HepG2 (cell line): Measurements from ENCODE around the gene COL18A1. TPM values are rescaled to one million over a fixed set of nuclear protein-coding genes. Genes with fewer than 3 reads are reported as not detected.
A peak's percentile ranks its signal among the peaks of the same experiment; 100 is the strongest.

Experiments used
- DR1 ChIP-seq: sonication (generic); formaldehyde crosslinking; IDR thresholded peaks from 2 replicates; pipeline ENCODE4 v1.8.0; 2021; ENCODE audit warnings: mild to moderate bottlenecking, missing genetic modification reagents, inconsistent platforms
- ELF3 ChIP-seq: IDR thresholded peaks from 2 replicates; pipeline ENCODE4 v1.6.1; 2016; ENCODE audit warnings: missing genetic modification reagents, missing compliant biosample characterization
- ETV5 ChIP-seq: IDR thresholded peaks from 2 replicates; pipeline ENCODE4 v1.6.1; 2018; ENCODE audit warnings: missing biosample characterization, missing genetic modification reagents, inconsistent platforms, borderline replicate concordance
- MLX ChIP-seq: IDR thresholded peaks from 2 replicates; pipeline ENCODE4 v1.6.1; 2016
- NFE2L2 ChIP-seq: fragments of 150-350 bp; IDR thresholded peaks from 2 replicates; pipeline ENCODE4 v1.6.1; 2014; ENCODE audit warnings: low read length
- PAF1 ChIP-seq: IDR thresholded peaks from 2 replicates; pipeline ENCODE4 v1.6.1; 2016; ENCODE audit warnings: missing genetic modification reagents, missing compliant biosample characterization
- PRDM15 ChIP-seq: sonication (generic); formaldehyde crosslinking; IDR thresholded peaks from 2 replicates; pipeline ENCODE4 v1.4.0; 2020; ENCODE audit warnings: missing genetic modification reagents
- RXRA ChIP-seq: sonication (generic); formaldehyde crosslinking; IDR thresholded peaks from 2 replicates; pipeline ENCODE4 v1.5.1; 2020; ENCODE audit warnings: missing genetic modification reagents
- SOX5 ChIP-seq: IDR thresholded peaks from 2 replicates; pipeline ENCODE4 v1.6.1; 2016; ENCODE audit warnings: borderline replicate concordance
- YY1 ChIP-seq: IDR thresholded peaks from 2 replicates; pipeline ENCODE4 v1.6.1; 2011; ENCODE audit warnings: low read length, low read depth, moderate library complexity, mild to moderate bottlenecking; ENCODE audit not compliant: insufficient read depth, insufficient replicate concordance
- ZBTB38 ChIP-seq: sonication (generic); formaldehyde crosslinking; IDR thresholded peaks from 2 replicates; pipeline ENCODE4 v1.5.1; 2020; ENCODE audit warnings: mild to moderate bottlenecking, missing genetic modification reagents
- ZNF224 ChIP-seq: sonication (generic); formaldehyde crosslinking; IDR thresholded peaks from 2 replicates; pipeline ENCODE4 v1.5.0; 2020; ENCODE audit warnings: mild to moderate bottlenecking, missing genetic modification reagents
- ZNF768 ChIP-seq: sonication (generic); formaldehyde crosslinking; IDR thresholded peaks from 2 replicates; pipeline ENCODE4 v1.4.0; 2020; ENCODE audit warnings: missing genetic modification reagents
- polyA plus RNA-seq, 8 experiments: library from polyadenylated mRNA; depleted of rRNA in 3 of 8; stranded (reverse) in 7 of 8; unstranded in 1 of 8; fragments of >200 nt; fragmentation: Illumina TruSeq in 4 of 8; extraction: Trizol in 4 of 8; gene quantifications; 2 replicates each; pipeline versions ENCODE4 v1.2.1 to v1.2.3, GENCODE V29; 2011 to 2016; ENCODE audit warnings: low read depth in 4 of 8, missing spikeins in 1 of 8, mixed read lengths in 1 of 8; ENCODE audit not compliant: insufficient read depth in 1 of 8
- total RNA-seq, 5 experiments: library from RNA; depleted of rRNA; stranded (reverse); fragments of >200 nt; fragmentation: Illumina TruSeq; extraction: Trizol; gene quantifications; 2 replicates each; pipeline ENCODE4 v1.2.3, GENCODE V29; 2016; ENCODE audit warnings: low read depth in 1 of 5
- TF ChIP-seq, protein P1 (sequence below): IDR thresholded peaks from 2 replicates; pipeline ENCODE4 v1.6.1; 2012; ENCODE audit warnings: inconsistent platforms
- TF ChIP-seq, protein P2 (sequence below): IDR thresholded peaks from 2 replicates; pipeline ENCODE4 v1.4.0; 2020; ENCODE audit warnings: mild to moderate bottlenecking, missing genetic modification reagents
- TF ChIP-seq, protein P3 (sequence below): IDR thresholded peaks from 2 replicates; pipeline ENCODE4 v1.6.1; 2016
- TF ChIP-seq, protein P4 (sequence below): sonication (generic); formaldehyde crosslinking; IDR thresholded peaks from 2 replicates; pipeline ENCODE4 v1.4.0; 2020; ENCODE audit warnings: missing genetic modification reagents

The COL18A1 gene
- total and polyA plus RNA-seq, 2 of the 13 experiments (the other 11 are each of a cell fraction or from before 2014, with no cell fraction given): 79.0 to 102 TPM

DNA sequence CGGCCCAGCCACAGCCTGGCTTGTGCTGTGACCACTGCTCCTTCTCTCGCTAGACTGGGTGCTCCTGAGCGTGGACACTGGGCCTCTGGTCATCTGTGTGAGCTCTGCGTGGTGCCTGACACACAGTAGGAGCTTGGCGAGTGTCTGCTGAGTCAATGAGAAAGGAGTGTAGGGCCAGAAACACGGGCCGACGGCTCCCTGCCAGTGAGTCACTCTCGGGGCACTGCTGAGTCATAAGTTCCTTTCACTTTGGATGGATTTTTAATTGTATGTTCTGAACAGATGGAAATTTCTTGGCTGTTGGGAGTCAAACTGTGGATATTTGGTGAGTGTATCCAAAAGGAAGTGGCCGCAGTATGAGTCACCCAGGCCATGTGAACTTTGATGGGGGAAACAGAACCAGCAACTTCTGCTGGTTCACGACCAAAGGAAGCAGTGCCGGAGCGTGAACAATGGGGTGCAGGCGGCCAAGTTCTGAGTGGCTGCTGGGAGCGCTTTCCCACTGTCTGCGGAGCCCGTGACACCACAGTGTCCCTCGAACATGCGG, 41.0 kb upstream of the COL18A1 start (continued):
- TF ChIP-seq, protein P1, sequence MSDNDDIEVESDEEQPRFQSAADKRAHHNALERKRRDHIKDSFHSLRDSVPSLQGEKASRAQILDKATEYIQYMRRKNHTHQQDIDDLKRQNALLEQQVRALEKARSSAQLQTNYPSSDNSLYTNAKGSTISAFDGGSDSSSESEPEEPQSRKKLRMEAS: 0 out of 2 replicates have a peak, but pooled peaks have one; percentile 34
- TF ChIP-seq PRDM15: no peak
- peak; percentile 82 for TF ChIP-seq ELF3 (CRISPR knock-in tag)
- TF ChIP-seq, protein P2, sequence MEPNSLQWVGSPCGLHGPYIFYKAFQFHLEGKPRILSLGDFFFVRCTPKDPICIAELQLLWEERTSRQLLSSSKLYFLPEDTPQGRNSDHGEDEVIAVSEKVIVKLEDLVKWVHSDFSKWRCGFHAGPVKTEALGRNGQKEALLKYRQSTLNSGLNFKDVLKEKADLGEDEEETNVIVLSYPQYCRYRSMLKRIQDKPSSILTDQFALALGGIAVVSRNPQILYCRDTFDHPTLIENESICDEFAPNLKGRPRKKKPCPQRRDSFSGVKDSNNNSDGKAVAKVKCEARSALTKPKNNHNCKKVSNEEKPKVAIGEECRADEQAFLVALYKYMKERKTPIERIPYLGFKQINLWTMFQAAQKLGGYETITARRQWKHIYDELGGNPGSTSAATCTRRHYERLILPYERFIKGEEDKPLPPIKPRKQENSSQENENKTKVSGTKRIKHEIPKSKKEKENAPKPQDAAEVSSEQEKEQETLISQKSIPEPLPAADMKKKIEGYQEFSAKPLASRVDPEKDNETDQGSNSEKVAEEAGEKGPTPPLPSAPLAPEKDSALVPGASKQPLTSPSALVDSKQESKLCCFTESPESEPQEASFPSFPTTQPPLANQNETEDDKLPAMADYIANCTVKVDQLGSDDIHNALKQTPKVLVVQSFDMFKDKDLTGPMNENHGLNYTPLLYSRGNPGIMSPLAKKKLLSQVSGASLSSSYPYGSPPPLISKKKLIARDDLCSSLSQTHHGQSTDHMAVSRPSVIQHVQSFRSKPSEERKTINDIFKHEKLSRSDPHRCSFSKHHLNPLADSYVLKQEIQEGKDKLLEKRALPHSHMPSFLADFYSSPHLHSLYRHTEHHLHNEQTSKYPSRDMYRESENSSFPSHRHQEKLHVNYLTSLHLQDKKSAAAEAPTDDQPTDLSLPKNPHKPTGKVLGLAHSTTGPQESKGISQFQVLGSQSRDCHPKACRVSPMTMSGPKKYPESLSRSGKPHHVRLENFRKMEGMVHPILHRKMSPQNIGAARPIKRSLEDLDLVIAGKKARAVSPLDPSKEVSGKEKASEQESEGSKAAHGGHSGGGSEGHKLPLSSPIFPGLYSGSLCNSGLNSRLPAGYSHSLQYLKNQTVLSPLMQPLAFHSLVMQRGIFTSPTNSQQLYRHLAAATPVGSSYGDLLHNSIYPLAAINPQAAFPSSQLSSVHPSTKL: peak; percentile 46; the same call in 1 of the 2 replicates
- no peak for TF ChIP-seq YY1
- TF ChIP-seq NFE2L2: peak; percentile 51; the same call in 1 of the 2 replicates
- peak; percentile 99 for TF ChIP-seq ZBTB38 (CRISPR knock-in tag)
- TF ChIP-seq, protein P3, sequence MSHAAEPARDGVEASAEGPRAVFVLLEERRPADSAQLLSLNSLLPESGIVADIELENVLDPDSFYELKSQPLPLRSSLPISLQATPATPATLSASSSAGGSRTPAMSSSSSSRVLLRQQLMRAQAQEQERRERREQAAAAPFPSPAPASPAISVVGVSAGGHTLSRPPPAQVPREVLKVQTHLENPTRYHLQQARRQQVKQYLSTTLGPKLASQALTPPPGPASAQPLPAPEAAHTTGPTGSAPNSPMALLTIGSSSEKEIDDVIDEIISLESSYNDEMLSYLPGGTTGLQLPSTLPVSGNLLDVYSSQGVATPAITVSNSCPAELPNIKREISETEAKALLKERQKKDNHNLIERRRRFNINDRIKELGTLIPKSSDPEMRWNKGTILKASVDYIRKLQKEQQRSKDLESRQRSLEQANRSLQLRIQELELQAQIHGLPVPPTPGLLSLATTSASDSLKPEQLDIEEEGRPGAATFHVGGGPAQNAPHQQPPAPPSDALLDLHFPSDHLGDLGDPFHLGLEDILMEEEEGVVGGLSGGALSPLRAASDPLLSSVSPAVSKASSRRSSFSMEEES (CRISPR knock-in tag): 0 out of 2 replicates have a peak, but pooled peaks have one; percentile 55
- peak; percentile 38; the same call in 1 of the 2 replicates for TF ChIP-seq RXRA
- TF ChIP-seq ZNF768 (CRISPR knock-in tag): 0 out of 2 replicates have a peak, but pooled peaks have one; percentile 8
- TF ChIP-seq ZNF224 (CRISPR knock-in tag): no peak
- peak; percentile 44; the same call in 1 of the 2 replicates for TF ChIP-seq ETV5 (CRISPR knock-in tag)
- TF ChIP-seq MLX (CRISPR knock-in tag): 0 out of 2 replicates have a peak, but pooled peaks have one; percentile 36
- TF ChIP-seq PAF1 (CRISPR knock-in tag): no peak
- TF ChIP-seq, protein P4, sequence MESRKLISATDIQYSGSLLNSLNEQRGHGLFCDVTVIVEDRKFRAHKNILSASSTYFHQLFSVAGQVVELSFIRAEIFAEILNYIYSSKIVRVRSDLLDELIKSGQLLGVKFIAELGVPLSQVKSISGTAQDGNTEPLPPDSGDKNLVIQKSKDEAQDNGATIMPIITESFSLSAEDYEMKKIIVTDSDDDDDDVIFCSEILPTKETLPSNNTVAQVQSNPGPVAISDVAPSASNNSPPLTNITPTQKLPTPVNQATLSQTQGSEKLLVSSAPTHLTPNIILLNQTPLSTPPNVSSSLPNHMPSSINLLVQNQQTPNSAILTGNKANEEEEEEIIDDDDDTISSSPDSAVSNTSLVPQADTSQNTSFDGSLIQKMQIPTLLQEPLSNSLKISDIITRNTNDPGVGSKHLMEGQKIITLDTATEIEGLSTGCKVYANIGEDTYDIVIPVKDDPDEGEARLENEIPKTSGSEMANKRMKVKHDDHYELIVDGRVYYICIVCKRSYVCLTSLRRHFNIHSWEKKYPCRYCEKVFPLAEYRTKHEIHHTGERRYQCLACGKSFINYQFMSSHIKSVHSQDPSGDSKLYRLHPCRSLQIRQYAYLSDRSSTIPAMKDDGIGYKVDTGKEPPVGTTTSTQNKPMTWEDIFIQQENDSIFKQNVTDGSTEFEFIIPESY: peak; percentile 61; the same call in 1 of the 2 replicates
- TF ChIP-seq SOX5 (CRISPR knock-in tag): 0 out of 2 replicates have a peak, but pooled peaks have one; percentile 44
- no peak for TF ChIP-seq DR1 (CRISPR knock-in tag)
